Measurements from ENCODE around the gene PRND. TPM values are rescaled to one million over a fixed set of nuclear protein-coding genes. Genes with fewer than 3 reads are reported as not detected.
"Not testable (repeated sequence)": the region's sequence is repeated elsewhere in the genome, so short reads cannot be mapped to it uniquely, and the experiment has no call there.

The PRND gene
- total RNA-seq, 2 experiments from 2014 or later, result not detected

DNA sequence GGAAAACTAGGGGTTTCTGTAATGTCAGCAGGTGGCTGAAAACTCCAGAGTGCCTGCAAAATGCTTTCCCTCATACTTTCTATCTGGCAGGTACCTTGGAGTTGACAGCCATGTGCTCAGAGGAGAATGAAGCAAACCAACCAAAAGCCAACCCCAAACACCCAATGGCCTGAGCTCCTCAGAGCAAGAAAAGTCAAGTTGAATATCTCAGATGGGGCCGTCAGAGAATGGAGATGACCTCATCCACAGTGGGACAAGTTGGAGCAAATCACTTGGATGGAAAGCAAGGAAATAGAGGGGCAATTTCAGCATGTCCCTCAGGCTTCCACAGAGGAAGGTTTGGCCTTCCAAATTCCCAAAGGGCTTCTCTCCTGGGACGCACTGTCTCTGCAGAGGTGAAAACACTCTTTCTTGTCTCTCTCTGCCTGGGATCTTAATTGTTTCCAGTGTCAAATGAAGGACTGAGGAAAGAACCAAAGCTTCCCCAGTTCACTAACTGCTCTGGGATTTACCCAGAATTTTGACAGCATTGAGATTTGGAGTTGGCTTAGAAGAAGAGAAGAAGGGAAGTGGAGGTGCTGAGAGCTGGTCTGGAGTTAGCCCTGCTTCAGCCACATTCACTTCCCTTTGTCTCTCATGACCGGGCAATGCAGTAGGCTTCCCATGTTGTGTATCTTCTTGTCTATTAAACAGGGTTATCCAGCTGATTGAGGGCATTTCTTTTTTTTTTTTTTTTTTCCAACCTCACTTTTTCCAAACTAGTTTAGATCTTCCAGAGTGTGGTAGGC, 42.2 kb downstream of the PRND start:
- no peak overlapping the region for H3K27ac Mint-ChIP-seq
- CTCF ChIA-PET, result interaction anchor here (1.6 kb wide), 1 partner anchor 12 kb away, joined by 3 read pairs; no protein-coding TSS in a partner anchor
- ATAC-seq (no peak), DNase-seq (no peak)
- H3K9me3 Mint-ChIP-seq (ENCODE audit: low read depth), result no peaks in the 10 kb centered on the region
- H3K4me1 Mint-ChIP-seq, result peaks cover 14% of the 10 kb centered on the region
- H3K4me3 Mint-ChIP-seq, result no peak overlapping the region
- peaks cover 13% of the 10 kb centered on the region for H3K27me3 Mint-ChIP-seq
- no peaks in the 10 kb centered on the region for H3K36me3 Mint-ChIP-seq

DNA sequence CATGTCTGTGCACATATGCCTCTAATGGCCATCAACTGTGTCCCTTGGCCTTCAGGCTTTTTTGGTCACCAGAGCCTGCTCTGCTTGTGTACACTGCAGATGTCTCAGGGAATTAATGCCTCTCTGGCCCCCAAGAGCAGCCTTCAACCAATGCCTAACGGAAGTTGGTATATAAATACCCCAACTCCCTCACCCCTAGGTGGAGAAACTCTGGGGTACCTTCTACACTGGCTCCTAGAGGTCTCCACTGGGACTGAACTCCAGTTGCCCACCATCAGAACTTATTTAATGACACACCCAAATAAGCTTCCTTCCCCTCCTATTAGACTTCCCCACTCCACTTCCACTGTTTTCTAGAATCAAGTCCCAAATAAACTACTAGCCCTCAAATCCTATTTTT, 43.1 kb downstream of the PRND start:
- CTCF ChIA-PET, result interaction anchor here (1.1 to 1.2 kb wide), 2 partner anchors 49 to 336 kb away, joined by 3 read pairs; no protein-coding TSS in a partner anchor
- ATAC-seq (no peak), DNase-seq (no peak)
- peaks cover 11% of the 10 kb centered on the region for H3K27me3 Mint-ChIP-seq
- H3K36me3 Mint-ChIP-seq, result no peaks in the 10 kb centered on the region
- H3K9me3 Mint-ChIP-seq (ENCODE audit: low read depth), result no peaks in the 10 kb centered on the region
- peaks cover 12% of the 10 kb centered on the region for H3K4me1 Mint-ChIP-seq
- no peak overlapping the region for H3K4me3 Mint-ChIP-seq
- H3K27ac Mint-ChIP-seq, result no peak overlapping the region

DNA sequence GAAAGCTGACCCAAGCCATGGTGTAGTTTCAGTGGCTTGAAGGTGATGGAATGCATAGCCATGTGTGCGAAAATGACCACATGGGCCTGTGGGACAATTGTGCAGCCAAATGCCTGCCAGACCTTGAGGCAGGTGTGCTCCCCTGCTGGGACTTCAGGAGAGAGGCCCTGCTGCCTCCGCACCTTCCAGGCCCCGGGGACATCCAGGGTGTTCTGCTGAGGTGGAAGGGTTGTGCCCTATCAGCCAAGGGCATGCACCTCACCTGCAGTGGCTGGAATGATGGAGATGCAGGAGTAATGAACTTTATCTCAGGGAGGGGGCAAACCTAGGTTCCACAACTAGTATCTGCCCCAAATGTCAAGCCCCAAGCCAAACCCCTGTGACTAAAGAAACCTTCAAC, 44.0 kb downstream of the PRND start:
- Mint-ChIP-seq H3K36me3 (peaks cover 4% of the 10 kb centered on the region), H3K27me3 (peaks cover 15% of the 10 kb centered on the region), H3K4me3 (no peak overlapping the region), H3K27ac (no peak overlapping the region), H3K4me1 (peaks cover 9% of the 10 kb centered on the region), H3K9me3 (ENCODE audit: low read depth) (peaks cover 4% of the 10 kb centered on the region)
- DNase-seq (no peak), ATAC-seq (no peak)
- CTCF ChIA-PET, result interaction anchor here (1.1 to 1.2 kb wide), 2 partner anchors 48 to 335 kb away, joined by 3 read pairs; no protein-coding TSS in a partner anchor

DNA sequence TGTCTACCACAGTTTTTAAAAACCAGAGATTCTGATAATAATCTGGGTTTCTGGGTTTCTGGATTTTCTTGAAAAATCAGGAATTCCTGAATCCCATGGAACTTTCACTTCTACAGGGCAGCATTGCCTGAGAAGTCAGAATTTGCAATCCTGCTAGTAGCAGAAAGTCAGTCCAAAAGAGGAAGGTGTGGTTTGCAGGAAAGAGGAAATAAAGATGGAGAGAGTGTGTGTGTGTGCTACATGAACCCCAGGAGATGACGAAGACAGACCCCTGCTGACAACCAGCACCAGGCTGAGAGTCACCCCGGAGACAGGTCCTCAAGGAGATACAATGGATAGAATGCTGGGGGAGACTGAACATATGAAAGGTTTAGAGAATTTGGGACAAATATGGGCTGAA, 44.9 kb downstream of the PRND start:
- Mint-ChIP-seq H3K27me3 (peaks cover 14% of the 10 kb centered on the region), H3K27ac (no peak overlapping the region), H3K4me3 (no peak overlapping the region), H3K36me3 (peaks cover 13% of the 10 kb centered on the region), H3K4me1 (peaks cover 3% of the 10 kb centered on the region), H3K9me3 (ENCODE audit: low read depth) (peaks cover 13% of the 10 kb centered on the region)
- CTCF ChIA-PET, result interaction anchor here (0.7 to 1.6 kb wide), 2 partner anchors 61 to 189 kb away, joined by 3 to 5 read pairs; no protein-coding TSS in a partner anchor
- ATAC-seq (no peak), DNase-seq (no peak)

DNA sequence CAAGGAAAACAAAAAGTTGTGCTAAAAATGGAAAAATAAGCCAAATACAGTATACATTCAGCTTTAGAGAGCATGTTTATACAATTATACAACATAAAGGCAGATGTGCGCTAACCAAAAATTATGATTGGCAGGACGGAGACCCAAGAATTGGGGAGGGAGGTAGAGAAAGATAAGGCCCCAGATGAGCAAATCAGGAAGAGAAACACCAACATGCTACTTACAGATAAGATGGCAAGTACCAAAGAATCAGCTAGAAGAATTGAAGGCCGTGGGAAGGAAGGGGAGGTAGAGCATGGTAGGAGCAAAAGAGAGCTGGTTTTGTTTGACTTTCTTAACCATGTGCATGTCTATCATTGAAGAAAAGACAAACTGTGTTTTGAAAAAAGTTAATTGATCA, 45.4 kb downstream of the PRND start:
- Mint-ChIP-seq H3K4me1 (peaks cover 2% of the 10 kb centered on the region), H3K36me3 (peaks cover 15% of the 10 kb centered on the region), H3K9me3 (ENCODE audit: low read depth) (peaks cover 15% of the 10 kb centered on the region), H3K4me3 (no peak overlapping the region), H3K27ac (no peak overlapping the region), H3K27me3 (peaks cover 10% of the 10 kb centered on the region)
- ATAC-seq (no peak), DNase-seq (no peak)
- CTCF ChIA-PET, result interaction anchor here (1.6 kb wide), 1 partner anchor 189 kb away, joined by 5 read pairs; no protein-coding TSS in a partner anchor

DNA sequence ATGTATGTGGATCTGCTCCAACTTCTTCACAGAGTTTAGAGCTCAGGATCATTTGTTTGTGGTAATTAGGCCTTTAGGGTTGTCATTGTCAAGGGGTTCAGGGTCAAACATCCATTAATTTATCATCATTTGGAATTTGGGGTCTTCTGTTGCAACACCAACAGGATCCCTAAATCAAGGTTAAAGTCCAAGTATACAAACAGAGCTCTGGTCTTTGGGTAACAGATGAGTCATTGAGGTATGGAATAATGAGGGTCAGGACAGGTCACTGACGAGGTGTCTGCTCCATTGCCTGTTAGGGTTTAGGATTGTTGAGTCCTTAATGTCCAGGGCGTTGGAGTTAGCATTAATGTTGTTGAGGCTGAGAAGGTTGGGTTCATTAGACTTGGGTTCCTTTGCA, 47.6 kb downstream of the PRND start:
- peaks cover 20% of the 10 kb centered on the region for H3K36me3 Mint-ChIP-seq
- H3K4me1 Mint-ChIP-seq, result peaks cover 2% of the 10 kb centered on the region
- CTCF ChIA-PET, result interaction anchor here (1.0 to 1.8 kb wide), 3 partner anchors 10 to 181 kb away, joined by 3 to 6 read pairs (median 3); no protein-coding TSS in a partner anchor
- ATAC-seq, result no peak
- peaks cover 21% of the 10 kb centered on the region for H3K9me3 Mint-ChIP-seq (ENCODE audit: low read depth)
- H3K27ac Mint-ChIP-seq, result no peak overlapping the region
- no peak overlapping the region for H3K4me3 Mint-ChIP-seq
- peaks cover 8% of the 10 kb centered on the region for H3K27me3 Mint-ChIP-seq
- no peak for DNase-seq

DNA sequence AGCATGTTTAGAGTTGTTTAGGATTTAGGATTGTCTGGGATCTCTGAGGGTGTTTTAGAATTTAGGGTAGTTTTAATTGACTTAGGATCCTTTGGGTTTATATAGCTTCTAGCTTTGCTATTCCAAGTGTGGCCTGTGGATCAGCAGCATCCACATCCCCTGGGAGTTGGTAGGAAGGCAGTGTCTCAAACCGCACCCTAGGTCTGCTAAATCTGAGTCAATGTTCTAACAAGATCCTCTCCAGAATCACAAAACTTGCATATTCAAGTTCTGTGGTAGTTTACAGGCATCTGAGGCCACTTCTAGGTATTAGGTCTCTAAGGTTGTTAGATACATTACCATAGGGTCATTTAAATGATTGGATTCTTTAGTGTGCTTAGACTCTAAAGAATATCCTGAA, 48.3 kb downstream of the PRND start:
- peaks cover 2% of the 10 kb centered on the region for H3K4me1 Mint-ChIP-seq
- DNase-seq (no peak), ATAC-seq (no peak)
- CTCF ChIA-PET, result interaction anchor here (1.0 to 1.8 kb wide), 3 partner anchors 10 to 186 kb away, joined by 3 to 6 read pairs (median 6); no protein-coding TSS in a partner anchor
- H3K27me3 Mint-ChIP-seq, result peaks cover 8% of the 10 kb centered on the region
- H3K4me3 Mint-ChIP-seq, result no peak overlapping the region
- peaks cover 20% of the 10 kb centered on the region for H3K36me3 Mint-ChIP-seq
- no peak overlapping the region for H3K27ac Mint-ChIP-seq
- peaks cover 21% of the 10 kb centered on the region for H3K9me3 Mint-ChIP-seq (ENCODE audit: low read depth)

DNA sequence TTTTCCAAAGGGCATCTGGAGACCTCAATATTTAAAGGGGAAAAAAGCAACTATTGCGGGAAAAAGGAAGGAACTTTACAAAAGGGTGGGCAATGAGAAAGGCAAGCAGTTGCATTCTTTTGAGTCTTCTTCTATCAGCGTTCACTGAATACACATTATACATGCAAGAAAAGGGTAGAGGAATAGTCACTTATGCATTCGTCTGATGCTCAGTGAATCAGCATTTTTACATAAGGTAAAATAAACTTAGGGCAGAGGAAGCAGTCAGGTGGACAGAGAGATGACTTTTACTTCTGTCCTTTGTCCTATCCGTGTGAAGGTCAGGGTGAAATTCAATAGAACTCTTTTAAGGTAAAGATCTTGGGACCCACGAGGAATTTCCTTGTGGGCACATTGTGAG, 49.3 kb downstream of the PRND start:
- H3K9me3 Mint-ChIP-seq (ENCODE audit: low read depth), result peaks cover 21% of the 10 kb centered on the region
- no peak for DNase-seq
- H3K27me3 Mint-ChIP-seq, result peaks cover 8% of the 10 kb centered on the region
- H3K36me3 Mint-ChIP-seq, result peaks cover 20% of the 10 kb centered on the region
- no peak overlapping the region for H3K4me3 Mint-ChIP-seq
- ATAC-seq, result no peak
- no peak overlapping the region for H3K27ac Mint-ChIP-seq
- CTCF ChIA-PET, result interaction anchor here (1.4 to 1.8 kb wide), 3 partner anchors 180 to 330 kb away, joined by 3 to 6 read pairs (median 6); no protein-coding TSS in a partner anchor
- peaks cover 2% of the 10 kb centered on the region for H3K4me1 Mint-ChIP-seq

DNA sequence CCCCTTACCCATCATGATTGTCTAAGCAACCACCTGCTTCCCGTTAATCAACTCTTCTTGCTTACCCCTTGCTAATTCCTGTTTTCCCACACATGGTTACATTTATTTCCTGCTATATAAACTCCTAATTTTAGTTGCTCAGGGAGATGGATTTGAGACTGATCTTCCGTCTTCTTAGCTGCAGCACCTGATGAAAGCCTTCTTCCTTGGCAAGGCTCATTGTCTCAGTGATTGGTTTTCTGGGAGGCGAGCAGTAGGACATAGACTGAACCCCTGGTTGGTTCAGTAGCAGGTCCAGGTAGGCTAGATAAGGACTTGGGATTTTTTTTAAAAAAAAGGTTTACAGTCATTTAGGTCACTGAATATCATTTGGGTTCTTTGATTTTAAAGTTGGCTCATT, 50.4 kb downstream of the PRND start:
- DNase-seq (no peak), ATAC-seq (no peak)
- Mint-ChIP-seq H3K27ac (no peak overlapping the region), H3K9me3 (ENCODE audit: low read depth) (peaks cover 21% of the 10 kb centered on the region), H3K4me3 (no peak overlapping the region), H3K27me3 (peaks cover 5% of the 10 kb centered on the region), H3K4me1 (no peaks in the 10 kb centered on the region), H3K36me3 (peaks cover 20% of the 10 kb centered on the region)
- CTCF ChIA-PET, result interaction anchor here (0.7 kb wide), 1 partner anchor 11 kb away, joined by 3 read pairs; no protein-coding TSS in a partner anchor

DNA sequence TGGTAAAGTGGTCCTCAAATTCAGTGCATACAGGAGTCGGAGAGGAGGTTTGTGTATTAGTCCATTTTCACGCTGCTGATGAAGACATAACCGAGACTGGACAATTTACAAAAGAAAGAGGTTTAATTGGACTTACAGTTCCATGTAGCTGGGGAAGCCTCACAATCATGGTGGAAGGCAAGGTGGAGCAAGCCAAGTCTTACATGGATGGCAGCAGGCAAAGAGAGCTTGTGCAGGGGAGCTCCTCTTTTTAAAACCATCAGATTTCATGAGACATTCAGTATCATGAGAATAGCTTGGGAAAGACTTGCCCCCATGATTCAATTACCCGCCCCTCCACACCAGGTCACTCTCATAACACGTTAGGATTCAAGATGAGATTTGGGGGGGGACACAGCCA, 51.3 kb downstream of the PRND start:
- H3K4me1 Mint-ChIP-seq, H3K4me3 Mint-ChIP-seq, CTCF ChIA-PET, ATAC-seq, H3K27me3 Mint-ChIP-seq, DNase-seq, H3K27ac Mint-ChIP-seq: not testable (repeated sequence)
- peaks cover 20% of the 10 kb centered on the region for H3K36me3 Mint-ChIP-seq
- H3K9me3 Mint-ChIP-seq (ENCODE audit: low read depth), result peaks cover 21% of the 10 kb centered on the region

DNA sequence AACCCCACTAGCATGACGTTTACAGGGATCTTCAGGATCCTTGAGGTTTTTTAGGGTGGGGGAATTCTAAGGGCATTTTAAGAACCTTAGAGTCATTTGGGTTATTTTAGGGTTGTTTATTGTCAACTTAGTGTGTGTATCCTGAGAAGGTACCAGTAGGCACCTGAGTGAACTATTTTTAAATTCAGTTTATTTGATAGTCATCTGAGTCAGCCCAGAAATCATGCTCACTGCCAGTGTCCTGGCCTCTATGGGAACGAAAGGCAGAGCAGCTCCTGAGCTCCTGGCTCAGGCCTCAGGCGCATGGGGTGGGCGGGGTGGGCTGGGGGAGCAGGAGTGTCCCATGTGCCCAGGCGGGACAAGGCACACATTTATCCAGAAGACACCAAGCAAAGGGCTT, 52.0 kb downstream of the PRND start:
- H3K36me3 Mint-ChIP-seq, result peaks cover 20% of the 10 kb centered on the region
- no peak overlapping the region for H3K27ac Mint-ChIP-seq
- H3K4me3 Mint-ChIP-seq, result no peak overlapping the region
- CTCF ChIA-PET, result no interaction called here
- peaks cover 21% of the 10 kb centered on the region for H3K9me3 Mint-ChIP-seq (ENCODE audit: low read depth)
- H3K27me3 Mint-ChIP-seq, result peaks cover 5% of the 10 kb centered on the region
- ATAC-seq, result no peak
- DNase-seq, result no peak
- H3K4me1 Mint-ChIP-seq, result no peaks in the 10 kb centered on the region

DNA sequence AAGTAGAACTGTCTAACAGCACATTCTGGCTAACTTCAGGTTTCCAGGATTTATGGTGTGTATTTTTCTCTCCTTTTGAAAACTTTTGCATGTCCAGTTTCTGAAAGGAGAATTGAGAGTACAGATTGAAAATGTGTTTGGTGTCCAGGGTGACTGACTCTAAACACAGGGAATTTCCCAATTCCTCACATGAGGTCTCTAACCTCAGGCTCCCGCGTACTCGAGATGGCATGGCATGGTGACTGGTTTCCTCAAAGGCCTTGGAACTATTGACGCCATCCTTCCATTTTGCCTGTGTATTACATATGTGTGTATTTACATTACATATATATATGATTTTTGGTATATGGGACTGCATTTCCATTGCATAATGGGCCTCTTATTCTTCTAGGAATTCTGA, 52.5 kb downstream of the PRND start:
- no peak for ATAC-seq
- no peaks in the 10 kb centered on the region for H3K4me1 Mint-ChIP-seq
- CTCF ChIA-PET, result no interaction called here
- DNase-seq, result no peak
- peaks cover 20% of the 10 kb centered on the region for H3K36me3 Mint-ChIP-seq
- H3K4me3 Mint-ChIP-seq, result no peak overlapping the region
- no peak overlapping the region for H3K27ac Mint-ChIP-seq
- H3K27me3 Mint-ChIP-seq, result peaks cover 5% of the 10 kb centered on the region
- H3K9me3 Mint-ChIP-seq (ENCODE audit: low read depth), result peaks cover 21% of the 10 kb centered on the region

DNA sequence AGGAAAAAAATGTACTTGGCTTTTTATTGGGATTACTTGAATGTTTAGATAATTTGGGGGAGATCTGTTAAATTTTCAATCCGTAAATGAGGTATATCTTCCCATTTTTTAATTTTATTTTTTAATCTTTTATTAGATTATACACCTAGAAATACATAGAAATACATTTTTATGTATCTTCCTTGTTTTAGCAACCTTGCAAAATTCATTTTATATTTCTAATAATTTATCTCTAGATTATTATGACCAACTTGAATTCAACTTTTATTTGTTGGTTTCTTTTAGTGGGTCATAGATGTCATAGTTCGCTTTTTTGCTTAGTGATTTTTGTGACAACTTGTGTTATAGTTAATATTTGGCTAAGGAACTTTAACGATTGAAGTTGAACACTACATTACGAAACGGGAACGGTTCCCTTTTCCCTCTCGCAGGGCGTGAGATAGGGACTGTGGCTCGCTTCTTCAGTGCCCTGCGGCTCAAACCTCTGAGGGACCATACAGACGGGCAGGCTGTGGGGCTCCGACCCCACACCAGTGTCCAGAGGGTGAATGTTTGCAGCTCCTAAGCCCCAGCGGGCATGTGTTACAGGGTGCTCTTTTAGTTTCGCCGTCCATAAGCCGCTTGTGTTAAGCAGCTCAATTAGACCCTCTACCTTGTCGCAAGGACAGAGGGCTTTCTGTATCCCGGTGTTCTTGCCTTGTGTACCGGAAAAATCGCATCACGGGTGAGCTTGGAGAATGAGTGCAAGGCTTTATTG, 53.8 kb downstream of the PRND start:
- H3K4me3 Mint-ChIP-seq, result no peak overlapping the region
- DNase-seq (no peak), ATAC-seq (no peak)
- peaks cover 18% of the 10 kb centered on the region for H3K36me3 Mint-ChIP-seq
- H3K9me3 Mint-ChIP-seq (ENCODE audit: low read depth), result peaks cover 18% of the 10 kb centered on the region
- peaks cover 3% of the 10 kb centered on the region for H3K27me3 Mint-ChIP-seq
- H3K27ac Mint-ChIP-seq, result no peak overlapping the region
- peaks cover 3% of the 10 kb centered on the region for H3K4me1 Mint-ChIP-seq
- CTCF ChIA-PET, result interaction anchor here (1.0 kb wide), 1 partner anchor 12 kb away, joined by 3 read pairs; no protein-coding TSS in a partner anchor

Measured in activated CD8-positive, alpha-beta memory T cell treated with anti-CD3 and anti-CD28 coated beads, Interleukin-2, amount 10 ng/mL, durations not matched to agents 7 days and 5 days (primary cell).